GM12874 (cell line): ENCODE measurements around the gene SLF2.

Source experiments
- TF ChIP-seq, protein P1 (sequence below): IDR thresholded peaks from 2 replicates; pipeline ENCODE4 v1.5.1; 2011; ENCODE audit warnings: low read depth, mild to moderate bottlenecking, control low read depth, low read length, moderate library complexity; ENCODE audit not compliant: insufficient read depth

SLF2 gene

DNA sequence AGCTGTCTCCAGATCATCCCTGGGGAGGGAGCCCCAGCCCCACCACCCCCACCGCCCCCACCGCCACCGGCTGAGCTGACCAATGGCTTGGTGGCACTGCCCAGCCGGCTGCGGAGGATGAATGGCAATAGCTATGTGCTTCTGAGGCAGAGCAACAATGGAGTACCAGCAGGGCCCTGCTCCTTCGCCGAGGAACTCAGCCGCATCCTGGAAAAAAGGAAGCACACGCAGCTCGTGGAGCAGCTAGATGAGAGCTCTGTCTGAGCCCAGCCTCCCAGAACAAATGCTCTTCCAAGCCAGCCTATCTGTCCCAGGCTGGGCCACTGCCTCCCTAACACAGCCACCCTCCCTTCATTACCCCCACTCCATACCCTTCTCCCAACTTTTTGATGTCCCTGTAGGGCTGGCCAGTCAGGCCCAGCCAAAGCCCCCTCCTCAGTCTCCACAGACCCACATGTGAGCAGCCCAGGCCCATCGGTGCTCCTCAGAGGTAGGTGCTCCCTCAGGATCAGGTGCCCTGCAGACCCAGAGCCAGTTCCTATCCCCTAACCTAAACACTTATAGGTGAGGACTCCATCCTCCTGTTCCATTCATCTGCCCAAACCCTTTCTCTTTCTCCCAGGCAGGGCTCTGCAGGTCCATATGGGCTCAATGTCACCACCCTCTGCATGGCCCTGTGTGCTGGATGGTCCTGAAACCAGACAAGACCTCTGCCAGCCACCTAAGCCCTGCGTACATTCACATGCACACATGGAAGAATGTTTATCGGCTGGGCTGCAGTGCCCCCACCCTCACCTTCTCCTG lies 71.3 kb downstream of the SLF2 start:
- TF ChIP-seq, protein P1, sequence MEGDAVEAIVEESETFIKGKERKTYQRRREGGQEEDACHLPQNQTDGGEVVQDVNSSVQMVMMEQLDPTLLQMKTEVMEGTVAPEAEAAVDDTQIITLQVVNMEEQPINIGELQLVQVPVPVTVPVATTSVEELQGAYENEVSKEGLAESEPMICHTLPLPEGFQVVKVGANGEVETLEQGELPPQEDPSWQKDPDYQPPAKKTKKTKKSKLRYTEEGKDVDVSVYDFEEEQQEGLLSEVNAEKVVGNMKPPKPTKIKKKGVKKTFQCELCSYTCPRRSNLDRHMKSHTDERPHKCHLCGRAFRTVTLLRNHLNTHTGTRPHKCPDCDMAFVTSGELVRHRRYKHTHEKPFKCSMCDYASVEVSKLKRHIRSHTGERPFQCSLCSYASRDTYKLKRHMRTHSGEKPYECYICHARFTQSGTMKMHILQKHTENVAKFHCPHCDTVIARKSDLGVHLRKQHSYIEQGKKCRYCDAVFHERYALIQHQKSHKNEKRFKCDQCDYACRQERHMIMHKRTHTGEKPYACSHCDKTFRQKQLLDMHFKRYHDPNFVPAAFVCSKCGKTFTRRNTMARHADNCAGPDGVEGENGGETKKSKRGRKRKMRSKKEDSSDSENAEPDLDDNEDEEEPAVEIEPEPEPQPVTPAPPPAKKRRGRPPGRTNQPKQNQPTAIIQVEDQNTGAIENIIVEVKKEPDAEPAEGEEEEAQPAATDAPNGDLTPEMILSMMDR = no peak

DNA sequence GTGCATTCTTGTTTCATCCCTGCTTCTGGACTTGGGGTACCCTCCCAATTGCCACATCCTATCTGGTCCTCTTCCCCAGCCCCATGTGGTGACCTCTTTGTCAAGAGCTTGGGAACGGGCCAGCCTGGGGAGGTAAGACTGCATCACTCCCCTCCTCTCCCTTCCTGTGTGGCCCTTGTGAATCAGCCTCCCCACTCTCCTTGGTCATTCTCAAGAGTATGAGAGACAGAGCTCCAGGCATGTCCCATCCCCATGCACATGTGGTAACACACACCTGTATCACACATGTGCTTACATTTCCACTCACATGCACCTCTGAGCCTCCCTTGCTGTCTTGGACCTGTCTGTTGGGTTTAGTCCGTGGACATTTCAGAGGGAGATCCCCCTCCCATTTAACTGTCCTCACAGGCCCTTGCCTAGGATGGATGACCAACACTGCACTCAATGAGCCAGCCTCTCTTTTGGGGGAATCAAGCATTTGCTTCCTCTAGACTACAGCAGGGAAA lies 72.0 kb downstream of the SLF2 start:
- TF ChIP-seq, protein P1 = no peak

DNA sequence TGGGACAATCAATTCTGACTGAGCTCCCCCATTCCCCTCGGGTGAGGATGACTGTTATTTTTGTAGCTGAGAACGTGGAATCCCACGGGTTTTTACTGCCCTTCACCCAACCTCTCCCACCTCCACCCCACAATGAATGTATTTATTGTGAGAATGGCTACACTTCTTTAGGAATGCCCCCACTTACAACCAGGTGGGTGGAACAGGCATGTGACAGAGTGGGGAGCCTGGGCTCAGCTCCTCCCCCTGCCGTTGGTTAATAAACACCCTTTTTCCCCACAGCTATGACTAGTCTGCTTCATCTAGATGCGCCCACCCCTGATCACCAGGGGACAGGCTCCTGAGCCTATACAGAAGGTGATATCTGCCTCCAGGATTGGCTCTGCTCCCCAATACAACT lies 72.6 kb downstream of the SLF2 start:
- TF ChIP-seq, protein P1 = no peak

DNA sequence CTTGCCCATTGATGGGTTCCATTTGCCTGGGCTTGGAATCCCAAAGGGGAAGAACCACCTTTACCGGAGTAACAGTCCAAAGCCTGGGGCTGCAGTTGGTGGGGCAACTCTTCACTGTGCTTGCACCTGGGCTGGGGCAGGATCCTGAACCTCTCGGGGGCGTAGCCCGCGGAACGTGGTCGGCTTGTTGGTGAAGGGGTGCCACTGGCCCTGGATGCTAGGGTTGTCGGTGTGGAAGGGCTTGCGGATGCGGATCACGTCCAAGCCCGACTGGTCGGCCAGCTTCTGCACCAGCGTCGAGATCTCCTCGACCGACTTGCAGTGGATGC lies 73.8 kb downstream of the SLF2 start:
- TF ChIP-seq, protein P1 = no peak

DNA sequence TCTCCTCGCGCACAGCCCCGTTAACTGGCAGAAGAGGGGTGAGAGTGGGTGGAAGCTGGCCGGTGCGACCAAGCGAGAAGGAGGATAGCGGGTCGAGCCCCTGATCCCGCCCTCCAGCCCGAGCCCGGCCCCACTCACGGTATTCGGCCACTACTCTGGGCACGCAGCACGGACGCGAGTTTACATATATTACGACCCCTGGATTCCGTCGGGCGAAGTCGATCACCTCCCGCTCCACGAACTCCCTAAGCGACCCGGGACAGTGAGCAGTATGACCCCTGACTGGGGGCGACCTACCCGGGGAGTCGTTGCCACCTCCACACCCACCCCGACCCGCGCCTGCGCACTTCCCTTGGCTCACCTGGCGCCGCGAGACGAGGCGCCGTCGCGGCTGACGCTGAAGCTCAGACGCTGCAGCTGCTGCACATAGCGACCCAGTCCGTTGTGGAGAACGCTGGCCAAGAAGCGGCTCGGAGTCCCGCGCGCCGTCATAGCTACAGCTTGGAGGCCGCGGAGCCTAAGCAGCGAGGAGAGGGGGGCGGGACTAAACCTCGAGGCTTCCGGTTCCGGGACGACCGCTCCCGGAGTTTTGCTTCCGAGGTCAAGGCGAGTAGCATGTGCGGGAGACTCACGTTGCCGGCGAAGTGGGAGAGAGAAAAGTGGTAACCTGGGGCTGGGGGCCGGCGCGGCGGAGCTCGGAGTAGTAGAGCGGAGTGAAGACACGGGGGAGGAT lies 74.4 kb downstream of the SLF2 start, which contains the start of the genes MRPL43 and TWNK:
Gene MRPL43, minus strand, starts transcription at position 546 of the 733 bp plus-strand sequence. Its CDS starts 54 bp downstream, at position 492.
Gene TWNK, plus strand, starts transcription at position 592 of the 733 bp plus-strand sequence. CDS start 668 bp downstream, outside the sequence.
- TF ChIP-seq, protein P1 = no peak

DNA sequence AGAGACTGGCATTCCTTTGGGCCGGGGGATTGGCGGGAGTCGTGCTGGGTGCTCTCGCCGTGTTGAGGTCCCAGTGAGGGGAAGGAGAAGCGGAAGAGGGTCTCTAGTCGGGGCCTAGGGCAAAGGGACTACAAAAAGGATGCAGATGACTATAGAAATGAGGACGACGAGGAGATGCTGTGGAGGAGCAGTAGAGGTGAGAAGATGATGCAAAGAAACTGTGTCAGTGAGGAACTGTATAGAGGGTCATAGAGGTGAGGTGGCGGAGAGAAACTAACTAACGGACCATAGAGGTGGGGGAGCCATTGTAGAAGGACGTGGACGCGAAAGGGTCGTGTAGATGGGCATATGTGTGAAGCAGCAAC lies 74.9 kb downstream of the SLF2 start:
- TF ChIP-seq, protein P1 = no peak

DNA sequence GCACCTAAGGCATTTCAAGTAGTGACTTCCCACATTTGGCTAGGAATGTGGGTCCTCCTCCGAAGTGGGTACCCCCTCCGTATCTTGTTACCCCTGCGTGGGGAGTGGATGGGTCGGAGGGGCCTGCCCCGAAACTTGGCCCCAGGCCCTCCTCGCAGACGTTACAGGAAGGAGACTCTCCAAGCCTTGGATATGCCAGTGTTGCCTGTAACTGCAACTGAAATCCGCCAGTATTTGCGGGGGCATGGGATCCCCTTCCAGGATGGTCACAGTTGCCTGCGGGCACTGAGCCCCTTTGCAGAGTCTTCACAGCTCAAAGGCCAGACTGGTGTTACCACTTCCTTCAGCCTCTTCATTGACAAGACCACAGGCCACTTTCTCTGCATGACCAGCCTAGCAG lies 75.4 kb downstream of the SLF2 start:
- TF ChIP-seq, protein P1 = no peak
